ENCODE data around the gene BMPER.

Gene BMPER

GRCh38 chr7:34070511-34071323, 165.4 kb downstream of the BMPER start:
- Histone ChIP-seq H3K4me1 (ENCODE audit: control insufficient read depth in 1 of 2, insufficient read depth in 2 of 2, low read length in 2 of 2) (no peaks in the 10 kb centered on the region), H3K27ac (ENCODE audit: low read depth, low read length) (no peak overlapping the region), H3K27me3 (ENCODE audit: control insufficient read depth in 1 of 2, insufficient read depth in 2 of 2, low read length in 2 of 2) (no peaks in the 10 kb centered on the region), H3K36me3 (ENCODE audit: control insufficient read depth in 1 of 2, insufficient read depth in 2 of 2, low read length in 2 of 2) (no peaks in the 10 kb centered on the region), H3K4me3 (ENCODE audit: low read depth in 1 of 2, low read length in 2 of 2) (no peak overlapping the region), H3K9ac (ENCODE audit: low read depth in 1 of 2, low read length in 2 of 2) (no peak overlapping the region), H3K9me3 (ENCODE audit: control insufficient read depth in 1 of 2, low read length in 2 of 2) (no peaks in the 10 kb centered on the region)

- Histone ChIP-seq H3K4me3 (ENCODE audit: low read depth in 1 of 2, low read length in 2 of 2) (no peak overlapping the region), H3K36me3 (ENCODE audit: control insufficient read depth in 1 of 2, insufficient read depth in 2 of 2, low read length in 2 of 2) (no peaks in the 10 kb centered on the region), H3K9me3 (ENCODE audit: control insufficient read depth in 1 of 2, low read length in 2 of 2) (no peaks in the 10 kb centered on the region), H3K4me1 (ENCODE audit: control insufficient read depth in 1 of 2, insufficient read depth in 2 of 2, low read length in 2 of 2) (no peaks in the 10 kb centered on the region), H3K9ac (ENCODE audit: low read depth in 1 of 2, low read length in 2 of 2) (no peak overlapping the region), H3K27ac (ENCODE audit: low read depth, low read length) (no peak overlapping the region), H3K27me3 (ENCODE audit: control insufficient read depth in 1 of 2, insufficient read depth in 2 of 2, low read length in 2 of 2) (no peaks in the 10 kb centered on the region)
These were observed 168.3 kb downstream of the BMPER start for GRCh38 chr7:34073676-34074075.

GRCh38 chr7:34074421-34074820, 169.1 kb downstream of the BMPER start:
- Histone ChIP-seq H3K27me3 (ENCODE audit: control insufficient read depth in 1 of 2, insufficient read depth in 2 of 2, low read length in 2 of 2) (no peaks in the 10 kb centered on the region), H3K36me3 (ENCODE audit: control insufficient read depth in 1 of 2, insufficient read depth in 2 of 2, low read length in 2 of 2) (no peaks in the 10 kb centered on the region), H3K4me3 (ENCODE audit: low read depth in 1 of 2, low read length in 2 of 2) (no peak overlapping the region), H3K27ac (ENCODE audit: low read depth, low read length) (no peak overlapping the region), H3K4me1 (ENCODE audit: control insufficient read depth in 1 of 2, insufficient read depth in 2 of 2, low read length in 2 of 2) (no peaks in the 10 kb centered on the region), H3K9ac (ENCODE audit: low read depth in 1 of 2, low read length in 2 of 2) (no peak overlapping the region), H3K9me3 (ENCODE audit: control insufficient read depth in 1 of 2, low read length in 2 of 2) (no peaks in the 10 kb centered on the region)

GRCh38 chr7:34075523-34076370, 170.4 kb downstream of the BMPER start:
- Histone ChIP-seq H3K4me1 (ENCODE audit: control insufficient read depth in 1 of 2, insufficient read depth in 2 of 2, low read length in 2 of 2) (no peaks in the 10 kb centered on the region), H3K9ac (ENCODE audit: low read depth in 1 of 2, low read length in 2 of 2) (no peak overlapping the region), H3K27me3 (ENCODE audit: control insufficient read depth in 1 of 2, insufficient read depth in 2 of 2, low read length in 2 of 2) (no peaks in the 10 kb centered on the region), H3K4me3 (ENCODE audit: low read depth in 1 of 2, low read length in 2 of 2) (no peak overlapping the region), H3K27ac (ENCODE audit: low read depth, low read length) (no peak overlapping the region), H3K9me3 (ENCODE audit: control insufficient read depth in 1 of 2, low read length in 2 of 2) (no peaks in the 10 kb centered on the region), H3K36me3 (ENCODE audit: control insufficient read depth in 1 of 2, insufficient read depth in 2 of 2, low read length in 2 of 2) (no peaks in the 10 kb centered on the region)

GRCh38 chr7:34077168-34077567, 171.8 kb downstream of the BMPER start:
- Histone ChIP-seq H3K4me3 (ENCODE audit: low read depth in 1 of 2, low read length in 2 of 2) (no peak overlapping the region), H3K9me3 (ENCODE audit: control insufficient read depth in 1 of 2, low read length in 2 of 2) (no peaks in the 10 kb centered on the region), H3K27ac (ENCODE audit: low read depth, low read length) (no peak overlapping the region), H3K27me3 (ENCODE audit: control insufficient read depth in 1 of 2, insufficient read depth in 2 of 2, low read length in 2 of 2) (no peaks in the 10 kb centered on the region), H3K4me1 (ENCODE audit: control insufficient read depth in 1 of 2, insufficient read depth in 2 of 2, low read length in 2 of 2) (no peaks in the 10 kb centered on the region), H3K9ac (ENCODE audit: low read depth in 1 of 2, low read length in 2 of 2) (no peak overlapping the region), H3K36me3 (ENCODE audit: control insufficient read depth in 1 of 2, insufficient read depth in 2 of 2, low read length in 2 of 2) (no peaks in the 10 kb centered on the region)

GRCh38 chr7:34078864-34079263, 173.5 kb downstream of the BMPER start:
- Histone ChIP-seq H3K36me3 (ENCODE audit: control insufficient read depth in 1 of 2, insufficient read depth in 2 of 2, low read length in 2 of 2) (no peaks in the 10 kb centered on the region), H3K9me3 (ENCODE audit: control insufficient read depth in 1 of 2, low read length in 2 of 2) (no peaks in the 10 kb centered on the region), H3K4me3 (ENCODE audit: low read depth in 1 of 2, low read length in 2 of 2) (no peak overlapping the region), H3K27ac (ENCODE audit: low read depth, low read length) (no peak overlapping the region), H3K9ac (ENCODE audit: low read depth in 1 of 2, low read length in 2 of 2) (no peak overlapping the region), H3K4me1 (ENCODE audit: control insufficient read depth in 1 of 2, insufficient read depth in 2 of 2, low read length in 2 of 2) (no peaks in the 10 kb centered on the region), H3K27me3 (ENCODE audit: control insufficient read depth in 1 of 2, insufficient read depth in 2 of 2, low read length in 2 of 2) (no peaks in the 10 kb centered on the region)

- no peaks in the 10 kb centered on the region for H3K36me3 ChIP-seq (ENCODE audit: control insufficient read depth in 1 of 2, insufficient read depth in 2 of 2, low read length in 2 of 2)
- no peaks in the 10 kb centered on the region for H3K27me3 ChIP-seq (ENCODE audit: control insufficient read depth in 1 of 2, insufficient read depth in 2 of 2, low read length in 2 of 2)
- no peak overlapping the region for H3K27ac ChIP-seq (ENCODE audit: low read depth, low read length)
- H3K9me3 ChIP-seq (ENCODE audit: control insufficient read depth in 1 of 2, low read length in 2 of 2) = no peaks in the 10 kb centered on the region
- H3K9ac ChIP-seq (ENCODE audit: low read depth in 1 of 2, low read length in 2 of 2) = no peak overlapping the region
- no peaks in the 10 kb centered on the region for H3K4me1 ChIP-seq (ENCODE audit: control insufficient read depth in 1 of 2, insufficient read depth in 2 of 2, low read length in 2 of 2)
- no peak overlapping the region for H3K4me3 ChIP-seq (ENCODE audit: low read depth in 1 of 2, low read length in 2 of 2)
These were observed 175.2 kb downstream of the BMPER start for GRCh38 chr7:34080513-34080912.

- Histone ChIP-seq H3K4me3 (ENCODE audit: low read depth in 1 of 2, low read length in 2 of 2) (no peak overlapping the region), H3K4me1 (ENCODE audit: control insufficient read depth in 1 of 2, insufficient read depth in 2 of 2, low read length in 2 of 2) (no peaks in the 10 kb centered on the region), H3K9me3 (ENCODE audit: control insufficient read depth in 1 of 2, low read length in 2 of 2) (no peaks in the 10 kb centered on the region), H3K9ac (ENCODE audit: low read depth in 1 of 2, low read length in 2 of 2) (no peak overlapping the region), H3K36me3 (ENCODE audit: control insufficient read depth in 1 of 2, insufficient read depth in 2 of 2, low read length in 2 of 2) (no peaks in the 10 kb centered on the region), H3K27ac (ENCODE audit: low read depth, low read length) (no peak overlapping the region), H3K27me3 (ENCODE audit: control insufficient read depth in 1 of 2, insufficient read depth in 2 of 2, low read length in 2 of 2) (no peaks in the 10 kb centered on the region)
These were observed 176.6 kb downstream of the BMPER start for GRCh38 chr7:34081935-34082334.

- H3K4me3 ChIP-seq (ENCODE audit: low read depth in 1 of 2, low read length in 2 of 2) = no peak overlapping the region
- no peaks in the 10 kb centered on the region for H3K9me3 ChIP-seq (ENCODE audit: control insufficient read depth in 1 of 2, low read length in 2 of 2)
- H3K27ac ChIP-seq (ENCODE audit: low read depth, low read length) = no peak overlapping the region
- no peaks in the 10 kb centered on the region for H3K4me1 ChIP-seq (ENCODE audit: control insufficient read depth in 1 of 2, insufficient read depth in 2 of 2, low read length in 2 of 2)
- H3K36me3 ChIP-seq (ENCODE audit: control insufficient read depth in 1 of 2, insufficient read depth in 2 of 2, low read length in 2 of 2) = no peaks in the 10 kb centered on the region
- no peak overlapping the region for H3K9ac ChIP-seq (ENCODE audit: low read depth in 1 of 2, low read length in 2 of 2)
- H3K27me3 ChIP-seq (ENCODE audit: control insufficient read depth in 1 of 2, insufficient read depth in 2 of 2, low read length in 2 of 2) = no peaks in the 10 kb centered on the region
These were observed 178.1 kb downstream of the BMPER start for GRCh38 chr7:34083440-34083839.

- Histone ChIP-seq H3K9me3 (ENCODE audit: control insufficient read depth in 1 of 2, low read length in 2 of 2) (no peaks in the 10 kb centered on the region), H3K27me3 (ENCODE audit: control insufficient read depth in 1 of 2, insufficient read depth in 2 of 2, low read length in 2 of 2) (no peaks in the 10 kb centered on the region), H3K4me1 (ENCODE audit: control insufficient read depth in 1 of 2, insufficient read depth in 2 of 2, low read length in 2 of 2) (no peaks in the 10 kb centered on the region), H3K36me3 (ENCODE audit: control insufficient read depth in 1 of 2, insufficient read depth in 2 of 2, low read length in 2 of 2) (no peaks in the 10 kb centered on the region), H3K4me3 (ENCODE audit: low read depth in 1 of 2, low read length in 2 of 2) (no peak overlapping the region), H3K27ac (ENCODE audit: low read depth, low read length) (no peak overlapping the region), H3K9ac (ENCODE audit: low read depth in 1 of 2, low read length in 2 of 2) (no peak overlapping the region)
These were observed 179.3 kb downstream of the BMPER start for GRCh38 chr7:34084651-34085050.

Measured in duodenal mucosa (tissue), 2 donors.